Activated CD8-positive, alpha-beta memory T cell treated with anti-CD3 and anti-CD28 coated beads, Interleukin-2, amount 50 U/mL, for 4 hours (primary cell): ENCODE results near the gene GLCCI1.

Source experiments
- DNase-seq: peaks from one replicate; pipeline ENCODE4 v3.0.0-alpha.2; 2020

The GLCCI1 gene

DNA sequence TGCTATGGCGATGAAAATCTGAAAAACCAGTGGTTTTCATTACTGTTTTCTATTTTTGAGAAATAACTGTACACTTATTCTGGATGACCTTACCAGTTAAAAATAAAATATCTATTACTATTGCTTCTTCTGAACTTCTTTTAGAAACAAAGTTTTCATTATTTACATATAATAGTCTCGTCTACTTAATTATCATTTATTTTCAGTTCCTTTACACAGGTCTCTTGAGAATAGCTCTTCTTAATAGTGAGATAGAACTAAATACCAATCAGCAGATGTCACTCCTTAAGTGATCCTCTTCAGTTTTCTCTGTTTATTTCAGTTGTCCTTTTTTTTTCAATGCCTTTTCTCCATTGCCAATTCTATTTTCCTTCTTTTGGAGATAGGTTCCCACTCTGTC, 4.3 kb upstream of the GLCCI1 start:
- no peak for DNase-seq

DNA sequence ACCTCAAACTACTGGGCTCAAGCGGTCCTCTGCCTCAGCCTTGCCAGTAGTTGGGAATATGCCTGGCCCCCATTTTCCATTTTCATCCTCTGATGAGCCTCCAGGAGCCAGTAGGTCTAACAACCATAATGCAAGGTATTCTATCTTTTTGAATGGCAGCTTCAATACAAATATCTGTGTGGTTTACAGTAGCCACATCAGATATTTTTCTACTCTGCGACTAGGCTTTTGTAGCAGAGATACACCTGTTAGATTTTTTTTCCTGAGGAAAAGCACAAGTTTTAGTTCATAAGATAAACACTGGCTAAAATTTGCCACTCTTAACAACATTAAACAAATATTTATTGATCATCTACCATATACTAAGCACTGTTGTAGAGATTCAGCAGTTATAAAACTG, 3.9 kb upstream of the GLCCI1 start:
- no peak for DNase-seq

DNA sequence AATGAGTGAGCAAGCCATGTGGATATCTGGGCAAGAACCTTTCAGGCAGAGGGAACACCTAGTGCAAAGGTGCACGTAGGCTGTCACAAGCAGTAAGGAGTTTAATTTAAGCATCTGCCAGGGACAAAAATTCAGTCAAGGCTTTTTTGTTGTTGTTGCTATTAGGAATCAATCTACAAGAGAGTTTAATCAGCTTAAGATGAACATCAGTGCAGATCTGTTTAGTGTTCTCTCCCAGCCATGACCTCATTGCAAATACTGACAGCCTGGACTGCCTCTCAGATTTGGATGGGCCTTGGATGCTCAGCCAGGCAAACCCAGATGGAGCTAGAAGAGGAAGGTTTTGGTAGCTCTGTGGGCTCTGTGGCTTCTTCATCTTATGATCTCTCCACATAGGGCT, 3.3 kb upstream of the GLCCI1 start:
- no peak for DNase-seq

- no peak for DNase-seq
Measured at GRCh38 chr7:7966141-7966734, 2.4 kb upstream of the GLCCI1 start.

- DNase-seq = no peak
Measured at GRCh38 chr7:7967886-7968543, 581 bp upstream of the GLCCI1 start.

GRCh38 chr7:7969306-7970236, 975 bp downstream of the GLCCI1 start:
- peak; percentile 44 for DNase-seq

DNA sequence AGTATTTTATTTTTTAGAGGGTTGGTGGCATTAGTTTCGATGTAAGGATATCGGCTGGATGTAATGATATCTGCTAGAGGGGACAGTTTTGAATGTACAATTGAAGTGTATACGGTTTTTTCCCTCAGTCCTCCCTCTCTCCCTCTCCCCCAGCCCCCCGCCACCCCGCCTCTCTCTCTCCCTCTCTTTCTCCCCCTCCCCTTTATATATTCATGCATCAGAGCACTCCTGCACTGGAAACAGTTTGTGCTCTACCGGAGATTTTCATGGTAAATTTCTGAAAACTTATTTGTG, 1.6 kb downstream of the GLCCI1 start:
- no peak for DNase-seq

DNA sequence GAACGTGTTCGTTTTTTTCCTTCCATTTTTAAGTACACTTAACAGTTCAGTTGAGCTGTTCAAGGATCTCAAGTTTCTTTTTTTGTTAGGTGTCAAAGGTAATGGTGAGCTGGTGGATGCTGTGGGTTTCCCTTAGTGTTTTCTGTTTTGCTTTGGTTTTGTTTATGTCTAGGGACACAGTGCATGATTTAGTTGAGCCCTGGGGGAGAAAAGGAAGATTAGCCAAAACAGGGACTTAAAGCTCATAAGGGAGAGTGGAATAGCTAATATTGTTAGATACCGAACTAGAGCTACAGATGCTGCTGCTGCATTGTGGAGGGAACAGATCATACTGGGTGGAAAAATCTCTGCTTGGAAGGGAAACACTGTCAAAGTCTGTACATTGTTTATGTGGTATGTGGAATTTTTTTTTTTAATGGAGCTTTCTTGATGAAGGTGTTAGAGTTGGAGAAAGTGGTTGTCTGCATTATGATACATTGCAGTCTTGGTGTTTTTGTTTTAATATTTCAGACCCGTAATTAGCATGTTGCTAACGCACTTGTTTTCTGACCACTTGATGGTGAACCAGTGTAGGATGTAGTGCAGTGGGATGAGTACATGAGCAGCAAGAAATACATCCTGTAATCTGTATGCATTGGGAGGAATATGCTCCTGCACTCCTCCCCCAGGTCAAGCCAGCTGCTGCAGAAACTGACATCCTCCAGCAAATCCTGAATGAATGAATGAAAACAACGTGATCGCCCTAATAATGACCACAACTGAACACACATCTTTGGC, 2.1 kb downstream of the GLCCI1 start:
- no peak for DNase-seq

GRCh38 chr7:7971308-7972040, 2.9 kb downstream of the GLCCI1 start:
- DNase-seq = no peak

DNA sequence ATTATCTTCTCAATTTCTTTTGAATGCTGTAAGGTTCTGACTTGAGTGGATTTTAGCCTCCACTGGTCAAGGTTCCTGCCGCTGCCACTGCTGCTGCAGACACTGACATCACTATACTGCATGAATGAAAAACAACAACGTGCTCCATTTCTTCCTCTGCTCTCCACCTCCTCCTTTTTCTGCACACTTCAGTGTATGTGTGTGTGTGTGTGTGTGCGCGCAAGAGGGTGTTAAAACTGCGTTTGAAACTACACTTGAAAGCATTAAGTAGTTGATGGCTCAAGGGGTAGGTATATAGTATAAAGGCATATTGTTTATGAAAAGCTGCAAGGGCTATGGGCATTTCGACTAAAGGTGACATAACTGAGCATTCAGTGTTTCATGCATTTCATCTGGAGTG, 3.5 kb downstream of the GLCCI1 start:
- DNase-seq = no peak

- no peak for DNase-seq
Measured at GRCh38 chr7:7972922-7973594, 4.5 kb downstream of the GLCCI1 start.

DNA sequence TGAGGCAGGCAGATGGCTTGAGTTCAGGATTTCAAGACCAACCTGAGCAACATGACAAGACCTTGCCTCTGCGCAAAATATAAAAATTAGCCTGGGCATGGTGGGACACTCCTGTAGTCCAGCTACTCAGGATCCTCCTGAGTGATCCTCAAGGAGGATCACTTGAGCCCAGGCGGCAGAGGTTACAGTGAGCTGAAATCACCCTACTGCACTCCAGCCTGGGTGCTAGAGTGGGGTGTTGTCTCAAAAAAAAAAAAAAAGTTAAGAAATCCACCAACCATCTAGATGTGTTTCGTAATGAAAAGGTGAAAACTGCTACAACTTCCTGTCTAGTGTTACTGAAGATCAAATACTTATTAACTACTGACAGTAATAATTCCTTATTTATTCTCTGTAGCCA, 8.1 kb downstream of the GLCCI1 start:
- DNase-seq = no peak

- DNase-seq = no peak
Measured at GRCh38 chr7:7977774-7978173, 9.2 kb downstream of the GLCCI1 start.

DNA sequence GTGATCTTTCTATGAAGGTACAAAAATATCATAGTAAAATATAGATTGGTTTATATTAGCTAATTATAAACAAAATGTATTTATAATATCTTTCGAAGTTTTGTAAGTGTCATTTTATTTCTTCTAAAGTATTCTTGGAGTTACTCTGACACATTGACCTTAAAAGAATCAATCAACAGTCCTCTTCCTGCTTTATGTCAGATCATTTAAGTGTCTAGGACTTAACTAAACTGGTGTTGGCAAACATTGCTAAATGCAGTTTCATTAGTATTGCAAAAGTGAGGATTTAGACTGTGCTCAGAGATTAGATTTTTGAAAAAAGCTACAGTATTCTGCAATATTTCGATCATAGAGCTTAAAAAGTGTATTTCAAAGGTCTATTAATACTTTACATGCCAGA, 10.3 kb downstream of the GLCCI1 start:
- DNase-seq = no peak

DNA sequence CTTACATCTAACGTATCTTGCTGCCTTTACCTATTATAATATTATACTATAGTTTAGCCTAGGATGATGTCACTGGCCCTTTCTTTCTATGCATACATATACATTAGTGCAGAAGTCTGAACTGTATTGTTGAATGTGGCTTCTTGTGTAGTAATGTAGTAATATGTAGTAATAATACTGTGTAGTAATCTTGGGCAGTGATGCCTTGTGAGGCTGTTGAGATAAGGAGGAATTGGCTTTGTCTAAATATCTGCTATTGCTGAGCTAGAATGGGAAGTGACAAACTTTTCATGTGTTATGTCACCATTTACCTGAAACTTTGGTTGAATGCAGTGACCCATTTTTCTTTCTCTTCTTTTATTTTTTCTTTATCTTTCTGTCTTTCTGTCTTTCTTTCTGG, 11.0 kb downstream of the GLCCI1 start:
- DNase-seq = no peak

DNA sequence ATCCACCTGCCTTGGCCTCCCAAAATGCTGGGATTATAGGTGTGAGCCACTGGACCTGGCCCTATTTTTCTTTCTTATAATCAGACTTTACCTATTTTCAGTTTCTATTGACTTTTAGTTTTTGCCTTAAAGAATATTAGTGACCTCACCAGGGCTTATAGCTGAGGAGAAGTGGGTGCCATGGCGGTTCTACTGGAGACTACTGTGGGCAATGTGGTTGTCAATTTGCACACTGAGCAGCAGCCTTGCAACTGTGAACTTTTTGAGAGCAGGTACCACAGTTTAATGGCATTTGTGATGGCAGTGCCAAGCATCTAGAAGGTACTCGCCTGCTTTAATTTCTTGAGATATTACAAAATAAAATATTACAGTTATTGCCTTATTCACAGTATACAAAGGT, 11.5 kb downstream of the GLCCI1 start:
- no peak for DNase-seq

DNA sequence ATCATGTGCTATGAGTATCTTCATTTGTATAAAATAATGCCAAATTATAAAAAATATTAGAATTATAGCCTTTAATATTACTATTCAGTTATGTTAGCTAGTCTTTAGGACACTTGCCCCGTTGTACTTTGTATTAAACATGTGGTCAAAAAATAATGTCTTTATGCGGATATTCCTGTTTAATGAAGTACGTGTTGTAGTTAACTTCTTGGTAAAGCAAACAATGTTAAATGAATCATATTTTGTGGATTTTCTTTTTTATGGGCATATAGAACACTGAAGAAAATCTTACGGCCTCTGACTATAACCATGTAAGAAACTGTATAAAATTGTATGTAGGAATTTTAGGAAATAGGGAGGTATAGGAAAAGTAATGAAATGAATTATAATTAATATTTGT, 14.3 kb downstream of the GLCCI1 start:
- DNase-seq = no peak

- DNase-seq = no peak
Measured at GRCh38 chr7:7984424-7984823, 15.8 kb downstream of the GLCCI1 start.

- DNase-seq = no peak
Measured at GRCh38 chr7:7988706-7989105, 20.1 kb downstream of the GLCCI1 start.

GRCh38 chr7:7989133-7989532, 20.5 kb downstream of the GLCCI1 start:
- DNase-seq = no peak

DNA sequence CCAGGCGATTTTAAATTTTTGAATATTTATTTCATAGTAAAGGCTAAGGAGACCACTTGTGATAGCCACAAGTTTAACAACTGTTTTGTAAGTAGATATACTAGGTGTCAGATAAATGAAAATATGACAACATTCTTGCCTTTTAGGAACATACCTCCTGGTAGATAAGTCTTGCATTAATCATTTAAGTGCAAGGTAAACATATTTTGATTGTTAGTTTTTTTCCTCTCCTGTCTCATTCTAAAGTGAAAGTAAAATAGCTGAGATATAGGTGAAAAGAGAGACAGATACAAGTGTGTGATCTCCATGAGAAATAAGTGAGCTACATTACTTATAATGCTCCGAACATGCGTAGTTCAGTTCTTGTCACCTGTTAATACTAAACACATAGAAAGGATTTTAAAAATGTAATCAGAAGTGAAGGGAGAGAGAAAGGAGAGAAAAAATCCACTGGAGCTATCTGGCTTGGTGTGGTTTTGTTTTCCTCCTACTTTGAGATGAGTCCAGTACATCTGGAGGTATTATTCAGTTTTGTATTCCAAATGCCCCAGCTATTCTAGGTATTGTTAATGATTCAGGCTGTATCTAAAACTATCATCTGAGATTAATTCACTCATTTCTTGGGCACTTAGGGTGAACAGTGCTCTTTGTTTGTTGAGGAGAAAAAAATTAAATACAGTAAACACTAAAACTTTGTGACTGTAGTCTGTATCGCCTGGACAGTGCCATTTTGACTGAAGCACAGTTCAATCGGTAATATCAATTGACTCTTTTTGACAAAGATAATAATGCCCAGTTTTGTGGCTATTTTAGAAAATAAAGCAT, 21.2 kb downstream of the GLCCI1 start:
- DNase-seq = no peak
